ENCODE data around the gene POLR2J. TPM values are rescaled to one million over a fixed set of nuclear protein-coding genes. Genes with fewer than 3 reads are reported as not detected.
"Not testable (repeated sequence)": the region's sequence is repeated elsewhere in the genome, so short reads cannot be mapped to it uniquely, and the experiment has no call there.

Gene POLR2J
- total RNA-seq, 2 experiments from 2014 or later: 52.9 to 56.7 TPM

DNA sequence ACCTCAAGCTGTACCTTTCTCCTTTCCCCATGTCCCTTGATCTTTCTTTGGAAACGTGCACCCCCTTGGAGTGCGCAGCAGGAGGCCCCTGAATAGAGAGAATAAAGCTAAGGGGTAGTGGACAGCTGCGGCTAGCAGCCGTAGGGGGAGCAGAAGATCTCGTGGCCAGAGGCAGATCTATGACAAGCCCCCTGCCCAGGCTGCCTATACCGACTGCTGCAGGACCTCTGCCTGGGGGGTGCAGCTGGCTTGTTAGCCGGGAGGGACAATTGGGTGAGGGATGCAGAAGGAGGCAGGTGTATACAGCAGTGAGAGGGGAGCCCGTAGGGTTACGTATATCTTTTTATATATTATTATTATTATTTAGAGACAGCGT is 475 bp upstream of the POLR2J start:
- H3K4me3 Mint-ChIP-seq; H3K27ac Mint-ChIP-seq; H3K27me3 Mint-ChIP-seq; DNase-seq; CTCF ChIA-PET; H3K36me3 Mint-ChIP-seq; H3K9me3 Mint-ChIP-seq (ENCODE audit: low read depth); H3K4me1 Mint-ChIP-seq: not testable (repeated sequence)
- peak; percentile 11 for ATAC-seq

DNA sequence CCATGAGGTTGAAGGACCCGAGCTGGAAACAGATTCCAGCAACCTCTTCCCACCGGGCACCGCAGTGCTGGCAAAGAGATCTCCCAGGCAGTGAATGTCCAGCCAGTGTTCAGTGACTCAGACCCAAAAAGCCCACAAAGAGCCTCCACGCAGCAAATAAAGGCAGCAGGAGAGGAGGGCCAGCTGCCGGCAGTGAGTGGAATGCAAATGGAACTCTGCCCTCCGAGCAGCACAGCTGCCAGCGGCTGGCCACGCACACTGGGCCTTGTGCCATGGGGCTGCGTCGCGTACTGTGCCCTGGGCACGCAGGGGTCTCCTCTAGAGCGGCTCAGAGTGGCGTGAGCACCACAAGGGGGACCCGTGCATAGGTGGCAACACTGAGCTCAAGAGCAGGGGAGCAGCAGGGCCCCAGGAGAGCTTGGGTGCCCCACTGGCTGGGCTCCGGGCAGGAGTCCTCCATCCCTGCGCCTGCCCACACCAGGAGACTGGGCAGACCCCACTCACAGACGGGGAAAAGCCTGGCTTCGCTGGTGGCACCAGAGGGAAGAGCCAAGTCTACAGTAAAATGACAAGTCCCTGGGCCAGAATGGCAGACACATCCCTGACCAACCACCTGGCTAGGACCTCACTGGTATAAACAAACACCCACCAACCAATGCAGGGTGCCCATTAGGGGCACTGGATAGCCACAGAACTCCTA is 3.8 kb downstream of the POLR2J start:
- H3K27ac Mint-ChIP-seq; H3K4me3 Mint-ChIP-seq; H3K9me3 Mint-ChIP-seq (ENCODE audit: low read depth); H3K4me1 Mint-ChIP-seq; H3K27me3 Mint-ChIP-seq; H3K36me3 Mint-ChIP-seq; ATAC-seq; CTCF ChIA-PET; DNase-seq: not testable (repeated sequence)

DNA sequence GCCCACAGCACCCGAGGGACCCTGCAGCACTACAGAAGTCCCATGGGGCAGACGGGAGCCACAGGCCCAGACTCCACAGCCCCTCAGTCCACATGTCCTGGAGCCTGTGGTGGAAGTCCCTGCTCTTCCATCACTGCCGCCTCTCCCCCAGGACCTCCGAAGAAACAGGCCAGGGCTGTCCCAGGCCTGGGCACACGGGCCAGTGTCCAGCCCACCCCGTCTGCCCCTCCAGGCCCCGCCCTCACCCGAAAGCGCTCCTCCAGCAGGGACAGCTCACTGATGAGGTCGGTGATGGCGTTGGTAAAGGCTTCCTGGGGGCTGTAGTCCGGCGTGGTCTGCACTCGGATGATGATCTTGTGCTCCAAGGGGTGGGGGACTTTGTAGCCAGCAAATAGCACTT is 4.6 kb downstream of the POLR2J start:
- H3K27me3 Mint-ChIP-seq; H3K4me3 Mint-ChIP-seq; H3K9me3 Mint-ChIP-seq (ENCODE audit: low read depth); H3K27ac Mint-ChIP-seq; H3K36me3 Mint-ChIP-seq; CTCF ChIA-PET; ATAC-seq; H3K4me1 Mint-ChIP-seq: not testable (repeated sequence)
- peak; percentile 25 for DNase-seq

DNA sequence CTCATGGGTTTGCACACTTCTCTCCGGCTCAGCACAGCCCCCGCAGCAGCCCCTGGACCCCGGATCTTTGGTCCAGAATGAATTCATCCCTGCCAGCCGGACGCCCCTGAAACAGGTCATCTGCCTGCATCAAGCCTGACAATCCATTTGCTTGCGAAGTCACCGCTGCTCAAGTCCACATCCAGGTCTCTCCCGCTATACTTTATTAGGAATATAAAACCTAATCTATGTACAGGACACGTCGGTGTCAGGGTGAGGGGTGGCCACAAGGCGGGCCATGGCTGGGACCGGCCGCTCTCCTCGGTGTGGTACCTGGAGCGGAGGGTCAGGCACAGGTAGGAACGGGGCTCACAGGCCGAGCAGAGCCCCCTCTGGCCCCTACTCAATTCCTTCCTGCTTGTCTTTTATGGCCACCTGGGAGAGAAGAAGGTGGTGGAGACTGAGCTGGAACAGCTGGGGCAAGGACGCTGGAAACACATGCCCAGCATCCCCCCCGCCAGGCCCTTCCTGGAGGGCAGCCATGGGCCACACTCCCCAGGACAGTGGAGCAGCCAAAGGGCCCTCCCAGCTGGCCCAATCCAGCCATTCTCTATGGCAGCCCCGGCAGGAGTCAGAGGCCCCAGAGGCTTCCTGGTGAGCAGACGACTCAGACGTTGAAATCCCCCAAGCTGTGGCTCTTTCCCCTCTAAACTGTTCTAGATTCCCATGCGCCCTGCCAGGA is 5.3 kb downstream of the POLR2J start:
- Mint-ChIP-seq H3K27me3 (no peaks in the 10 kb centered on the region), H3K27ac (no peak overlapping the region), H3K4me3 (no peak overlapping the region), H3K36me3 (no peaks in the 10 kb centered on the region), H3K4me1 (no peaks in the 10 kb centered on the region), H3K9me3 (ENCODE audit: low read depth) (no peaks in the 10 kb centered on the region)
- DNase-seq: peak; percentile 39
- CTCF ChIA-PET: no interaction called here
- no peak for ATAC-seq

DNA sequence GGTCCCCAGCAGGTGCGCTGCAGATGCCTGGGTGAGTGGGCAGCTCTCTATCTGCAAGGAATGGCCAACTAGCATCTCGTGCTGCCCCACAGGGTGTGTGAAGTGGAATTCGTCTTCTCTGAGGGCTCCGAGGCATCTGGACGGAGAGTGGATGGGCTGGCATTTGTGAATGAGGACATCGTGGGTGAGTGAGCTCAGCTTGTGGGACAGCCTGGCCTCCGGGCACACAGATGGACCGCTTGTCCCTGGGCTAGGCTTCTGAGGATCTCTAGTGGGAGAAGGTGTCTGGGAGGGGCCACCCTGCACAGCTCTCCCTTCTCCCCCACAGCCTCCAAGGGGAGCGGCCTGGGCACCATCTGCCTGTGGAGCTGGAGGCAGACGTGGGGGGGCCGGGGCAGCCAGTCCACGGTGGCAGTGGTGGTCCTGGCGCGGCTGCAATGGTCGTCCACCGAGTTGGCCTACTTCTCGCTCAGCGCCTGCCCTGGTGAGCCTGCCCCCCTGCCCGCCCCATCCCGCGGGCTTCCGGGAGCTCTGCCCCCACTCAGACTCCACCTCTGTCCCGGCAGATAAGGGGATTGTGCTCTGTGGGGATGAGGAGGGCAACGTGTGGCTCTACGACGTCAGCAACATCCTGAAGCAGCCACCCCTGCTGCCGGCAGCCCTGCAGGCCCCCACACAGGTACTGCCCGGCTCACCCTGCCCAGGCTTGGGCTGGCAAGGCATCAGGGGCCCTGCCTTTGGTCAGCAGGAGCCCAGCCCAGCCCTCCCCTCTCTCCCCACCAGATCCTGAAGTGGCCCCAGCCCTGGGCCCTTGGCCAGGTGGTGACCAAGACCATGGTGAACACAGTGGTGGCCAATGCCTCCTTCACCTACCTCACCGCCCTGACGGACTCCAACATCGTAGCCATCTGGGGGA is 6.3 kb downstream of the POLR2J start:
- H3K4me3 Mint-ChIP-seq: no peak overlapping the region
- H3K36me3 Mint-ChIP-seq: no peaks in the 10 kb centered on the region
- CTCF ChIA-PET: interaction anchor here (0.9 kb wide), 1 partner anchor 20 kb away, joined by 3 read pairs; no protein-coding TSS in a partner anchor
- no peak overlapping the region for H3K27ac Mint-ChIP-seq
- no peak for DNase-seq
- no peaks in the 10 kb centered on the region for H3K27me3 Mint-ChIP-seq
- H3K4me1 Mint-ChIP-seq: no peaks in the 10 kb centered on the region
- no peaks in the 10 kb centered on the region for H3K9me3 Mint-ChIP-seq (ENCODE audit: low read depth)
- no peak for ATAC-seq

DNA sequence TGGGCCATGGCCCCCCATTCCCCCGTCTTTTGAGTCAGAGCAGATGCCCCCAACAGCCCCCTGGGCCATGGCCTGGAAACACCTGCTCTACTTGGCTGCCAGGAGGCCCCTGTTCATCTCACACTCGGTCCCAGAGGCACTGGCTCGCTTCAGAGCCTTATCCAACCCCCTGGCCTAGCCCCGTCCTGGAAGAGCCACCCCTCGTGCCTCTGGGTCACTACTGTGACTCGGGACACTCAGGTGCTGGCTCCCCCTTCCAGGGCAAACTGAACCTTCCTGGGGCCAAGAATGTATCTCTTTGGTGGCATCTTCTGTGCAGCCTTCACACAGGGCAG is 7.0 kb downstream of the POLR2J start:
- Mint-ChIP-seq H3K4me3 (no peak overlapping the region), H3K36me3 (no peaks in the 10 kb centered on the region), H3K9me3 (ENCODE audit: low read depth) (no peaks in the 10 kb centered on the region), H3K27ac (no peak overlapping the region), H3K4me1 (peaks cover 1% of the 10 kb centered on the region), H3K27me3 (no peaks in the 10 kb centered on the region)
- no peak for ATAC-seq
- CTCF ChIA-PET: interaction anchor here (0.9 to 1.8 kb wide), 2 partner anchors 19 to 21 kb away, joined by 3 read pairs; no protein-coding TSS in a partner anchor
- DNase-seq: no peak

DNA sequence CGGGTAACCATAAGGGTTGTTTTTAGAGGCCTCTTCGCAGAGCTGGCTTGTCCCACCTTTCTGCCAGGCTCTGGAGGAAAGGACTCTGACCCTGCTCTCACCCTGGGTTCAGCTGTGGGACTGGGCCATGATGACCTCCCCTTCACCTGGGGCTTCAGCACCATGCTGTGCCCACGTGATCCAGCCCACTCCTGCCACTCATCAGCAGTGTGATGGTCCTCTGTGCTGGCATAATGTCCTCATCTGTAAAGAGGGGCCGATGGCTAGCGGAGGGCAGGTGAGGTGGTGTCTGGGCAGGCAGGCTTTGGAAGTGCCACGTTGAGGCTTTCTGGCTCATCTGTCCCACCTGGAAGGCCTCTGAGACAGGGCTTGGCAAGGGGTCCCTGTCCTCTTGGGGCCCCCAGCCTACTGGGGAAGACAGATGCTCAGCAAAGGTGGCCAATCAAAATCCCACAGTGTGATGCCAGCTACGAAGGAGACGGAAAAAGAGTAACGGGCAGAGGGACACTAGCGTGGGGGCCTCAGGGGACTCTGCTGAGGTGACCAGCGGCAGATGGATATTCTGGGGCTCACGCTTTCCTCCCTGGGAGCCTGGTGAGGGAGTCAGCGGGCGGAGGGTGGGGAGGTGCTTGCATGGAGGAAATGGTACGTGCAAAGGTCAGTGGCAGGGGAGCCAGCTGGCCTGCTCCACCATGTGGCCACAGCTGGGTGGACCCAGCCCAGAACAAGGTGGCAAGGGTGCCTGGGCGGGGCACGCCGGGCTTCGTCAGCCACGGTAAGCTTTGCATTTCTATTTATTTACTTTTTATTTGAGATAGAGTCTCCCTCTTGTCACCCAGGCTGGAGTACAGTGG is 8.5 kb downstream of the POLR2J start:
- H3K27ac Mint-ChIP-seq: no peak overlapping the region
- ATAC-seq: no peak
- H3K9me3 Mint-ChIP-seq (ENCODE audit: low read depth): no peaks in the 10 kb centered on the region
- H3K27me3 Mint-ChIP-seq: no peaks in the 10 kb centered on the region
- DNase-seq: no peak
- no peaks in the 10 kb centered on the region for H3K36me3 Mint-ChIP-seq
- peaks cover 11% of the 10 kb centered on the region for H3K4me1 Mint-ChIP-seq
- H3K4me3 Mint-ChIP-seq: no peak overlapping the region
- CTCF ChIA-PET: interaction anchor here (1.8 kb wide), 1 partner anchor 20 kb away, joined by 3 read pairs; no protein-coding TSS in a partner anchor

DNA sequence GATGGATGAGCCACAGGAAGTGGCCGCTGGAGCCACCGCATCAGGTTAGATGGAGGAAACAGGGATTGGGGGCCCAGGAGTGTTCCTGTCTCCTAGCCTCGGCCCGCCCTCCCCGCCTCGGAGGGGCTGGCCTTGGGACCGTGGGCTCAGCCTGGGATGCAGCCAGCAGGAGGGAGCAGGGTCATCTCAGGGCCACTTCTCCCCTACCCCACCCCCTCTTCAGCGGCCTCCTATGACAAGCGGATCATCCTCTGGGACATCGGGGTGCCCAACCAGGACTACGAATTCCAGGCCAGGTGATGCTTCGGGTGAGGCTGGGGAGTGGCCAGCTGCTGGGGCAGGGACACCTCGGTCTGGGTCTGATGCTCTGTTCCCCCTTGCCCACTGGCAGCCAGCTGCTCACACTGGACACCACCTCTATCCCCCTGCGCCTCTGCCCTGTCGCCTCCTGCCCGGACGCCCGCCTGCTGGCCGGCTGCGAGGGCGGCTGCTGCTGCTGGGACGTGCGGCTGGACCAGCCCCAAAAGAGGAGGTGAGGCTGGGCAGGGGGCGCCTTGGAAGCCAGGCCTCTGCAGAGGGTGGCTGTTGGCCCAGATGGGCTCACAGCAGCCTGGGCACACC is 9.3 kb downstream of the POLR2J start:
- Mint-ChIP-seq H3K4me3 (no peak overlapping the region), H3K4me1 (peaks cover 11% of the 10 kb centered on the region), H3K27me3 (no peaks in the 10 kb centered on the region), H3K27ac (no peak overlapping the region), H3K9me3 (ENCODE audit: low read depth) (no peaks in the 10 kb centered on the region), H3K36me3 (no peaks in the 10 kb centered on the region)
- no peak for ATAC-seq
- CTCF ChIA-PET: no interaction called here
- no peak for DNase-seq

DNA sequence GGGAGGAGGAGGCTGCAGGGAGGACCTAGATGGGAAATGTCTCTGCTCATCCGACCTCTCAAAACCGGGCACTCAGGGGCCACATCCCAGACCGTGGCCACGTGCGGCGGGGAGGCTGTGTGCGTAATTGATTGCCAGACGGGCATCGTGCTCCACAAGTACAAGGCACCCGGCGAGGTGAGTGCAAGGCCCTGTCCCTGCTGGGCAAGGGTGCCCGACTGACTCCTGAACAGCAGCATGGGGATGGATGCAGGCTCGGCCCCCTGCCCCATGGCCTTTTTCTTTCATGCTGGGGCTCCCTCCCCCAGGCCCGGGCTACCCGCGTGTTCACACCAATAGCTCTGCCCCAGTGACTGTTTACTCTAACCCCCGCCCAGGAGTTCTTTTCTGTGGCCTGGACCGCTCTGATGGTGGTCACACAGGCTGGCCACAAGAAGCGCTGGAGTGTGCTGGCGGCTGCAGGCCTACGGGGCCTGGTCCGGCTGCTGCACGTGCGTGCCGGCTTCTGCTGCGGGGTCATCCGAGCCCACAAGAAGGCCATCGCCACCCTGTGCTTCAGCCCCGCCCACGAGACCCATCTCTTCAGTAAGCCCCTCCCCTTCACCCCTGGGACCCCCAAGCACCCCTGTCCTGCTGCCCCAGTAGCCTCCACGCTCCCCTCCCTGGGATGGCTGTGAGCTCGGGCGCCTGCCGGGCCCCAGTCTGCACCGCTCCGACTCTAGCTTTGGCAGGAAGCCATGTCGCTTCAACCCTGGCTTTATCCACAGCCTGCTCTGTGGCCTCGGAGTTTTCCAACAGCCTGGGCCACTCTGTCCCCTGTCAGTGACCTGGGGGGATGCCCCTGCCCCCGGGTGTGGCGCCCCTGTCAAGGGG is 10.0 kb downstream of the POLR2J start:
- H3K27ac Mint-ChIP-seq: no peak overlapping the region
- no peak overlapping the region for H3K4me3 Mint-ChIP-seq
- DNase-seq (no peak), ATAC-seq (no peak)
- H3K27me3 Mint-ChIP-seq: no peaks in the 10 kb centered on the region
- CTCF ChIA-PET: interaction anchor here (1.6 kb wide), 1 partner anchor 61 kb away, joined by 6 read pairs; no protein-coding TSS in a partner anchor
- H3K4me1 Mint-ChIP-seq: peaks cover 17% of the 10 kb centered on the region
- no peaks in the 10 kb centered on the region for H3K36me3 Mint-ChIP-seq
- H3K9me3 Mint-ChIP-seq (ENCODE audit: low read depth): no peaks in the 10 kb centered on the region

DNA sequence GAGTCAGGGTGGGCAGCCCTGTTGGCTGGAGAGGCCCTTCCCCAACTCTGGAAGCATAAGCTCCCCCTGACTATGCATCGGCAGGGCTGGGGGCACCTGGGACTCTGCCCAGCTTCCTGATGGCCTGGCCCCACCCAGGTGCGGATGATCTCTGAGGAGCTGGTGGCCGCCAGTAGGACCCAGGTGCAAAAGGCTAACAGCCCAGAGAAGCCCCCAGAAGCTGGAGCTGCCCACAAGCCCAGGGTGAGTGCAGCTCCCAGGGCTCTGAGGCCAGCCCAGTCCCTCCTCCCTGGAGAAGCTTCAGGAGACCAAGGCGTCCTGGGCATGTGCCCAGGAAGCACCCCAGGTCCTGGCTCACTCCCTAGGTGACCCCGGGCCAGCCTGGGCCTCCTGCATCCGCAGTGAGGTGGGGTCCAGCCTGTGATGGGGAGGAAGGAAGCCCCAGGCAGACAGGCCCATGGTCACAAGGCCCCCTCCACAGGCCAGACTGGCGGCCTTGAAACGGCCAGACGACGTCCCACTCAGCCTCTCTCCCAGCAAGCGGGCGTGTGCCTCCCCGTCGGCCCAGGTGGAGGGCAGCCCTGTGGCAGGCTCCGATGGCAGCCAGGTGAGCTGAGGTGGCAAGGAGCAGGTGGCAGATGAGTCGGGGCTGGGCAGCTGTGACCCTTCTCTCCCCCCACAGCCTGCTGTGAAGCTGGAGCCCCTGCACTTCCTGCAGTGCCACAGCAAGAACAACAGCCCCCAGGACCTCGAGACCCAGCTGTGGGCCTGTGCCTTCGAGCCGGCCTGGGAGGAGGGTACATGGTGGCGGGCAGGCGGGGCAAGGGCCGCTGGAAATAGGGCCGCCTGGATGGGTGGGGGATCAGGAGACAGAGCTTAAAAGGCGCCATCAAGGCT is 10.9 kb downstream of the POLR2J start:
- Mint-ChIP-seq H3K9me3 (ENCODE audit: low read depth) (no peaks in the 10 kb centered on the region), H3K36me3 (no peaks in the 10 kb centered on the region), H3K4me1 (peaks cover 19% of the 10 kb centered on the region), H3K4me3 (no peak overlapping the region), H3K27ac (no peak overlapping the region), H3K27me3 (no peaks in the 10 kb centered on the region)
- DNase-seq (no peak), ATAC-seq (no peak)
- CTCF ChIA-PET: interaction anchor here (0.7 to 3.1 kb wide), 8 partner anchors 35 to 200 kb away, joined by 3 to 19 read pairs (median 3); partner anchors contain the start of gene ORAI2

DNA sequence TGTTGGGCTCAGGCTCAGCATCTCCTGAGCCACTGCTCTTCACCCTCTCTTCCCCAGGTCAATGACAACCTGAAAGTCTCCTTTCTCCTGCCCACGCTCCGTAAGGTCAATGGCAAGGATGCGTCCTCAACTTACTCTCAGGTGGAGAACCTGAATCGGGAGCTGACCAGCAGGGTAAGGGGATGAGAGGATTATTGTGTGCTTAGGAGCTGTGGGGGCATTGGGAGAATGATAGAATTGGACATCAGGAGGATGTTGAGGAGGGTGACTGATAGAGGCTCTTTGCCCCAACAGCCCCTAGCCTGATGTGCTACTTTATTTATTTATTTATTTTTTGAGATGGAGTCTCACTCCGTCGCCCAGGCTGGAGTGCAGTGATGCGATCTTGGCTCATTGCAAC is 12.6 kb downstream of the POLR2J start:
- CTCF ChIA-PET: interaction anchor here (1.0 to 3.1 kb wide), 3 partner anchors 36 to 61 kb away, joined by 3 to 19 read pairs (median 4); no protein-coding TSS in a partner anchor
- no peaks in the 10 kb centered on the region for H3K36me3 Mint-ChIP-seq
- H3K27ac Mint-ChIP-seq: no peak overlapping the region
- H3K27me3 Mint-ChIP-seq: no peaks in the 10 kb centered on the region
- DNase-seq: no peak
- H3K4me1 Mint-ChIP-seq: peaks cover 23% of the 10 kb centered on the region
- H3K4me3 Mint-ChIP-seq: peak overlapping the region; percentile 88
- no peak for ATAC-seq
- no peaks in the 10 kb centered on the region for H3K9me3 Mint-ChIP-seq (ENCODE audit: low read depth)

All from activated CD8-positive, alpha-beta memory T cell treated with anti-CD3 and anti-CD28 coated beads, Interleukin-2, amount 10 ng/mL, durations not matched to agents 7 days and 5 days (primary cell).